ENCODE data around the gene MRGPRG.

DNA sequence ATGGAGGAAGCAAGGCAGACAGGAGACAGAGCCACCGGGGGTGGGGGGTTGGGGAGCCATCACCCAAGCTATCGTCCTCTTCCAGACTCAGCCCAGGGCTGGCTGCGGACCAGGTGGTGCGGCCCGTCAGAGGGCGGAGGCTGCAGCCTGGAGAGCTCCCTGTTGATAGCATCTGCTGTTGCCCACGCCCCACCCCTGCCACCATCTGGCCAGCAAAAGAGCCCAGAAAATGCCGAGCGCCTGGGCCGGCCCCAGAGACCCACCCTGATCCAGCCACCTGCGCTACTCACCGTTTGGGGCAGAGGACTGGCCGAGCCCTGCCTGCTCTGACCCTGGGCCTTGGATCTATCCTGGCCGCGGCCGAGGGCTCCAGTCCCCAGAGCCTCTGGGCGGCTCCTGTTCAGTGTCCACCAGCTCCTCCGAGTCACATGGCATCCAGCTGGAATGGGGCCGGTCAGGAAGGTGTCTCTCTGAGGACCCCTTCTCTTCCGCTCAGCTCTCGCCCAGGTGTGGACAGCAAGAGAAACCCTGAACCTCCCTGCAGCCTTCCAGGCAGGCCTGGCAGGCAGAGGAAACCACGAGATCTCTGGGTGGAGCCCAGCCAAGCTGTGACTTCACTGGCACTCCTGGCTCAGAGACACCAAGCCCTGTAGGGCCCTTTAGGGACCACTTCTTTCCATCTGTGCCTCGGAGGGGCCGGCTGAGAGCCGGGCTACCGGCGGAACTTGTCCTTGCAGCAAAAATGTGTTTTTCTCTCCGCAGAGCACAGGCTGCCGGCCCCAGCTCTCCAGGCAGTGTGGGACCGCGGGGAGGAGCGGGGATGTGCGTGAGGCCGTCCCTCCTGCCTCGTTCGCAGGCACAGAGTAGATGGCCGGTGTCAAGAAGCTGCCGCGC, 13.5 kb upstream of the MRGPRG start, which contains the start of gene MRGPRE:
- TF ChIP-seq, protein P1, sequence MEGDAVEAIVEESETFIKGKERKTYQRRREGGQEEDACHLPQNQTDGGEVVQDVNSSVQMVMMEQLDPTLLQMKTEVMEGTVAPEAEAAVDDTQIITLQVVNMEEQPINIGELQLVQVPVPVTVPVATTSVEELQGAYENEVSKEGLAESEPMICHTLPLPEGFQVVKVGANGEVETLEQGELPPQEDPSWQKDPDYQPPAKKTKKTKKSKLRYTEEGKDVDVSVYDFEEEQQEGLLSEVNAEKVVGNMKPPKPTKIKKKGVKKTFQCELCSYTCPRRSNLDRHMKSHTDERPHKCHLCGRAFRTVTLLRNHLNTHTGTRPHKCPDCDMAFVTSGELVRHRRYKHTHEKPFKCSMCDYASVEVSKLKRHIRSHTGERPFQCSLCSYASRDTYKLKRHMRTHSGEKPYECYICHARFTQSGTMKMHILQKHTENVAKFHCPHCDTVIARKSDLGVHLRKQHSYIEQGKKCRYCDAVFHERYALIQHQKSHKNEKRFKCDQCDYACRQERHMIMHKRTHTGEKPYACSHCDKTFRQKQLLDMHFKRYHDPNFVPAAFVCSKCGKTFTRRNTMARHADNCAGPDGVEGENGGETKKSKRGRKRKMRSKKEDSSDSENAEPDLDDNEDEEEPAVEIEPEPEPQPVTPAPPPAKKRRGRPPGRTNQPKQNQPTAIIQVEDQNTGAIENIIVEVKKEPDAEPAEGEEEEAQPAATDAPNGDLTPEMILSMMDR (IDR thresholded peaks at IDR 0.05): no peak
- TF ChIP-seq ZFX (IDR thresholded peaks at IDR 0.05; ENCODE audit: borderline replicate concordance): no peak
